ENCODE results near the gene OR13J1. TPM values are rescaled to one million over a fixed set of nuclear protein-coding genes. Genes with fewer than 3 reads are reported as not detected.

Gene OR13J1
- under 1 TPM in 1 of 4 donors, not detected in 3; 0.64 TPM for total RNA-seq

GRCh38 chr9:35870351-35870923 lies at the start of gene OR13J1:
Gene OR13J1 (minus strand): TSS chr9:35870401. CDS start chr9:35870401, 0 bp downstream.
- H3K4me3 ChIP-seq, result no peak within 1 kb of the TSS
- H3K36me3 ChIP-seq, result no peaks in the 10 kb centered on the region
- H3K4me1 ChIP-seq, result no peaks in the 10 kb centered on the region
- in situ Hi-C loops (cut with MboI; ENCODE audit: low pct_ligation_motif_present in 1 of 4, low pct_unique_long_range_greater_than_20kb in 1 of 4, low sequenced_read_pairs in 3 of 4), result no loop called here
- no peak within 1 kb of the TSS for H3K27ac ChIP-seq
- 86 to 100% methylated on average over 2 to 8 of the region's 8 CpGs for WGBS, 2 donors (ENCODE audit: low coverage in 1 of 2)
- H3K9me3 ChIP-seq, result peaks cover 0 to under 1% of the 10 kb centered on the region in 2 donors
- TF ChIP-seq POLR2AphosphoS5 (IDR thresholded peaks at IDR 0.05) (no peak), CTCF (IDR thresholded peaks at IDR 0.05) (no peak), EP300 (IDR thresholded peaks at IDR 0.05; ENCODE audit: low read depth) (no peak), POLR2A (IDR thresholded peaks at IDR 0.05) (no peak)
- H3K27me3 ChIP-seq, result peaks cover 8% of the 10 kb centered on the region
- DNase-seq, result no peak
- intact Hi-C loops (cut with DNase I; ENCODE audit: low total_unique reads), result no loop called here

- Histone ChIP-seq H3K9me3 (no peaks in the 10 kb centered on the region), H3K4me1 (peaks cover 12 to 89% (median 73%) of the 10 kb centered on the region in 4 donors), H3K36me3 (no peaks in the 10 kb centered on the region), H3K4me3 (no peak overlapping the region), H3K27me3 (no peaks in the 10 kb centered on the region), H3K27ac (peak overlapping the region; percentile 86 to 89 (median 88))
- intact Hi-C loops (cut with DNase I; ENCODE audit: low total_unique reads), result no loop called here
- TF ChIP-seq POLR2AphosphoS5 (IDR thresholded peaks at IDR 0.05) (no peak), POLR2A (IDR thresholded peaks at IDR 0.05) (no peak), EP300 (IDR thresholded peaks at IDR 0.05; ENCODE audit: low read depth) (no peak), CTCF (IDR thresholded peaks at IDR 0.05) (no peak)
- WGBS, 2 donors (ENCODE audit: low coverage in 1 of 2), result 48 to 56% methylated on average over 3 of the region's 3 CpGs
- in situ Hi-C loops (cut with MboI; ENCODE audit: low pct_ligation_motif_present in 1 of 4, low pct_unique_long_range_greater_than_20kb in 1 of 4, low sequenced_read_pairs in 3 of 4), result no loop called here
- DNase-seq, result no peak
These were observed 49.2 kb upstream of the OR13J1 start for GRCh38 chr9:35919212-35920008.

- Histone ChIP-seq H3K36me3 (no peaks in the 10 kb centered on the region), H3K4me3 (no peak overlapping the region), H3K27ac (peak overlapping the region; percentile 86 to 89 (median 88)), H3K4me1 (peaks cover 12 to 84% (median 70%) of the 10 kb centered on the region in 4 donors), H3K27me3 (no peaks in the 10 kb centered on the region), H3K9me3 (no peaks in the 10 kb centered on the region)
- intact Hi-C loops (cut with DNase I; ENCODE audit: low total_unique reads), result no loop called here
- TF ChIP-seq POLR2A (IDR thresholded peaks at IDR 0.05), result no peak
- no peak for TF ChIP-seq POLR2AphosphoS5 (IDR thresholded peaks at IDR 0.05)
- TF ChIP-seq EP300 (IDR thresholded peaks at IDR 0.05; ENCODE audit: low read depth), result no peak
- no peak for TF ChIP-seq CTCF (IDR thresholded peaks at IDR 0.05)
- in situ Hi-C loops (cut with MboI; ENCODE audit: low pct_ligation_motif_present in 1 of 4, low pct_unique_long_range_greater_than_20kb in 1 of 4, low sequenced_read_pairs in 3 of 4), result no loop called here
- no peak for DNase-seq
- WGBS, 2 donors (ENCODE audit: low coverage in 1 of 2), result 76 to 89% methylated on average over 1 to 3 of the region's 3 CpGs
These were observed 48.6 kb upstream of the OR13J1 start for GRCh38 chr9:35918780-35919179.

- H3K4me1 ChIP-seq, result peaks cover 12 to 71% (median 59%) of the 10 kb centered on the region in 4 donors
- peak overlapping the region; percentile 86 to 89 (median 88) for H3K27ac ChIP-seq
- TF ChIP-seq POLR2AphosphoS5 (IDR thresholded peaks at IDR 0.05) (no peak), POLR2A (IDR thresholded peaks at IDR 0.05) (no peak), EP300 (IDR thresholded peaks at IDR 0.05; ENCODE audit: low read depth) (no peak), CTCF (IDR thresholded peaks at IDR 0.05) (no peak)
- no peaks in the 10 kb centered on the region for H3K36me3 ChIP-seq
- intact Hi-C loops (cut with DNase I; ENCODE audit: low total_unique reads) (no loop called here), in situ Hi-C loops (cut with MboI; ENCODE audit: low pct_ligation_motif_present in 1 of 4, low pct_unique_long_range_greater_than_20kb in 1 of 4, low sequenced_read_pairs in 3 of 4) (no loop called here)
- WGBS, 2 donors (ENCODE audit: low coverage in 1 of 2), result 84 to 88% methylated on average over 1 to 4 of the region's 4 CpGs
- no peak for DNase-seq
- H3K27me3 ChIP-seq, result no peaks in the 10 kb centered on the region
- H3K4me3 ChIP-seq, result no peak overlapping the region
- H3K9me3 ChIP-seq, result no peaks in the 10 kb centered on the region
These were observed 47.1 kb upstream of the OR13J1 start for GRCh38 chr9:35917261-35917660.
